Left hindlimb (tissue), 1 donor: Measurements from ENCODE around the gene SARNP.
"Not testable (repeated sequence)": the region's sequence is repeated elsewhere in the genome, so short reads cannot be mapped to it uniquely, and the experiment has no call there.

Source experiments
- DNase-seq: peaks from one replicate; pipeline ENCODE4 v3.0.0-alpha.2; 2018

SARNP gene

DNA sequence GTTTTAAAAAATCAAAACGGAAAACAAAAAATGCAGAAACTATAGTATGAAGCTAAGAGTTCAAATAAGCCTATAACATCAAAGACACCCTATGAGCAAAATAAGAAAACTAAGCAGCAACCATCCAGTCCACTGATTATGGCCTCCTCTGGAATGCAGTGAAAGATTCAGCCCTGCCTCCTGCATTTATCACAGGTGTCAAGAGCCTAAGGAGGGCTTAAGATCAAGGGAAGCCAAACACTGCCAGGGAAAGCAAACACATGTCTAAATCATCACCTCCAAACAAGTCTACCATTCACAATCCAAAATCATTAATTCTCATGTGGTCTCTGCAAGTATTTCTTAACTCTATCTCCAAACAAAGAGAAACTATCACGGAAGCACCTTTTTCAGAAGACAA is 28.4 kb downstream of the SARNP start:
- DNase-seq = no peak

DNA sequence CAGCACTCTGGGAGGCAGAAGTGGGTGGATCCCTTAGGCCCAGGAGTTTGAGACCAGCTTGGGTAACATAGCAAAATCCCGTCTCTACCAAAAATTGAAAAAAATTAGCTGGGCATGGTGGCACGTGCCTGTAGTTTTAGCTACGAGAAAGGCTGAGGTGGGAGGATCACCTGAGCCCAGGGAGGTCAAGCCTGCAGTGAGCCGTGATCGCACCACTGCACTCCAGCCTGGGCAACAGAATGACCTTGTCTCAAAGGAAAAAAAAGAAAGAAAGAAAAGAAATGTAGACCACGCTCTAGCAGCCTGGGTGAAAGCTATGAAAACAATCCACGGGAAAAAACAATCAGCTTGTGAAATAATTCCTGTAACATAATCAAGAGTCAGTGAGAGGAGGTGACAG is 29.0 kb downstream of the SARNP start:
- no peak for DNase-seq

DNA sequence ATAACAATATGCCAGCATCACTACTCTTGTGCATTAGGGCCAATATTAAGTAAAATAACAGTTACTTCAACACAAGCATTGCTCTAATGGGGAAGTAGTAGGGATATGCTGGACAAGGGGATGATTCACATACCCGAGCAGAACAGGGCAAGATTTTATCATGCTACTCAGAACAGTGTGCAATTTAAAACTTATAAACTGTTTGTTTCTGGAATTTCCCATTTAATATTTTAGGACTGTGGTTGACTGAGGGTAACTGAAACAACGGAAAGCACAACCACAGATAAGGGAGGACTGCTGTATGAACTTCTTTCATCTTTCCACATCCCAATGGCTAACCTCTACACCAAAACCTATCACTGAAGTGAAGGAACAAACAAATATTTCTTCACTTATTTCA is 36.8 kb downstream of the SARNP start:
- DNase-seq = no peak

DNA sequence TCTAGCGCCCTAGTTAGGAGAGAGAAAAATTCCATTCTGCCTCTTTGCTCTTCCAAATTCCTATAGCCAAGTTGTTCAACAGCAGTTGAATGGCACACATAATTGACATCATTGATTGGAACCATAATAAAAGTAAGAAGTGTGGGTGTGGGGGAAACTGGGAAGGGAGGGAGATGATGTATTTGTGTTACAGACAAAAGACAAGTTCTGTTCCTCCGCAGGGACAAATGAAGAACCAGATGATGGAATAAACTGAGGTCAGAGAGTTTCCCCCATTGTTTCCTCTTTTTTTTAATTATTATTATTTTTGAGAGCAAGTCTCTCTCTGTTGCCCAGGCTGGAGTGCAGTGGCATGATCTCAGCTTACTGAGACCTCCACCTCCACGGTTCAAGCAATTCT is 39.7 kb downstream of the SARNP start:
- no peak for DNase-seq

DNA sequence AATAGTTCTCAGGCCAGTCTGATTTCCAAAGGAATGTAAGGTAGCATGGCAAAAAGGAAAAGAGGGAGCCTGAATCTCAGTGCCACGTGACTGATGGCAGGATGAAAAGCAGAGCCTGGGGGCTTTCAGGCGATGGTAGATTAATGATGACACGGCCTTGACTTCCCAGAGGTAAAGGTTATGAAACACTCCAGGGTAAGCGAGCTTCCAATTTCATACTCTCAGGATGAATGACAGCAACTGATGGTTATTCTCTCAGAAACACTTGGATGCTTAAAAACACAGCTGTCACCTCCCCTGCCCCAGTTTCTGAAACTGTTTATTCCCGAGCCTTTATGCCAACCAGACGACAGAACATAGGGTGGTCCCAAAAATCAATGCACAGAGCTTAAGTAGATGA is 45.8 kb downstream of the SARNP start:
- DNase-seq = no peak

DNA sequence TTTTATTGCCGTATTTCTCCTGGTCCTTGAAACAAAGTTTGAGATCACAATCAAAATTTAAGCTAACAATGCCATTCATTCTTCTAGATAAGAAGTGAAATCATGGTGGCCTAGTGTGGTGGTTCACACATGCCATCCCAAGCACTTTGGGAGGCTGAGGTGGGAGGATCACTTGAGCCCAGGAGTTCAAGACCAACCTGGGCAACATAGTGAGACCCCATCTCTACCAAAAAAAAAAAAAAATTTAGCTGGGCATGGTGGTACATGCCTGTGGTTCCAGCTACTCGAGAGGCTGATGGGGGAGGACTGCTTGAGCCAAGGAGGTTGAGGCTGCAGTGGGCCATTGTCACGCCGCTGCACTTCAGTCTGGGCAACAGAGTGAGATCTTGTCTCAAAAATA is 50.4 kb downstream of the SARNP start:
- no peak for DNase-seq

DNA sequence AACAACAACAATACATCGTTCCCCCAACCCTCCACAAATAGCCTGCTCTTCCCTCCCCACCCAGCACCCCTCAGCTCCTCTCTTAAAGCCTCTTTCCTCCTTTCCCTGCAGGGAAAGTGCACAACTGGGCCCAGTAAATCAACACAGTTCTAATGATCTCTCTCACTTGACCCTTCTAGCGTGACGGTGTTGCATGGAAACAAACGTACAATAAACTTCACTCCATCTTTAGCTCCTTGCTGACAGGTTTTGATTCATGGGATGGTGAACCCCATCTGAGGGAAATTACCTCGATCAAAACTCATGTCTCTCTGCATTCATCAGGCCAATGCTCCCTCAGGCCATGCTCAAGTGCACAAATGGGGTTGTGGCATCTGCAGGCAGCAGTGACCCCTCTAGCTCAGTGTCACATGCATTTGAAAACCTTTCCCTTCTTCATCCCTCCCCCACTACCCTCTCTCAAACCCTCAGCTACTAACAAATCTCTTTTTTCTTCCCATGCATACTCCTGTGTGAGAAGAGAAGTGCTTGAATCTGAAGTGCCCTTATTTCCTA is 51.7 kb downstream of the SARNP start:
- no peak for DNase-seq

DNA sequence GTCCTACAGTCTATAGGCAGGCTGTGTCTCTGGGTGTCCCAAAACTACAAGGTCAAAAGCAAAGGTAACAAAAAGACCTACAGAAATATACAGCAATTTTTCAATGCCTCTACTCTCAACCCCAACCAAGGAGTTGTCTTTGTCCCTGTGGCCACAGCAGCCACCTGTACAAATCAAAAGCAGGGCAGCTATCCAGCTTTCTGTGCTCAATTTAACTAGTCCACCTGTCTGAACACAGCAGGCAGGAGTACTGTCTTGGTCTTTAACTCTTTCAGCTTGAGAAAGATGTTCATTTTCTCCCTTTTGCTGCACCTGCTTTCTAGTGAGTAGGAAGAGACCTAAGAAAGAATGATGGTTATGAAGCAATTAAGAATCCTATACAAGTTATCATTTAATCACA is 54.9 kb downstream of the SARNP start:
- no peak for DNase-seq

DNA sequence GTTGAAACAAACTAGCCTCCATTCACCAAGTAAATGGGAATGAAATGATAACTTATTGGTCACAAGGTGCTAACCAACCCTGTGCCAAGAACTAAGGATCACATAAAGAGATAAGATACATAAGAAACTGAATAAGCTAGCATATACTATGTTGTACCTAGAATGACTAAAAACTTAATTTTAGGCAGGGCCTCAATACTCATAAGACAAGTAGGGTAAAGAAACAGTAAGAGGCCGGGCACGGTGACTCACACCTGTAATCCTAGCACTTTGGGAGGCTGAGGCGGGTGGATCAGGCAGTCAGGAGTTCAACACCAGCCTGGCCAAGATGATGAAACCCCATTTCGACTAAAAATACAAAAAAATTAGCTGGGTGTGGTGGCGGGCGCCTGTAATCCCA is 56.9 kb downstream of the SARNP start:
- no peak for DNase-seq

DNA sequence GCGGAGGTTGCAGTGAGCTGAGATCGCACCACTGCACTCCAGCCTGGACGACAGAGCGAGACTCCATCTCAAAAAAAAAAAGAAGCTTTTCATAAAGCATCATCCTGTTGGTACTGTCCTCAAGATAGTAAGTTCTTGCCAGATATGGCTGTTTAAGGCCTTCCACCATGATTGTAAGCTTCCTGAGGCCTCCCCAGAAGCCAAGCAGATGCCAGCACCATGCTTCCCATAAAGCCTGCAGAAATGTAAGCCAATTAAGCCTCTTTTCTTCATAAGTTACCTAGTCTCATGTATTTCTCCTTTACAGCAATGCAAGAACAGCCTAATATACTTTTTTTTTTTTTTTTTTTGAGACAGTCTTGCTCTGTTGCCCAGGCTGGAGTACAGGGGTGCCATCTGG is 58.9 kb downstream of the SARNP start:
- DNase-seq = not testable (repeated sequence)

DNA sequence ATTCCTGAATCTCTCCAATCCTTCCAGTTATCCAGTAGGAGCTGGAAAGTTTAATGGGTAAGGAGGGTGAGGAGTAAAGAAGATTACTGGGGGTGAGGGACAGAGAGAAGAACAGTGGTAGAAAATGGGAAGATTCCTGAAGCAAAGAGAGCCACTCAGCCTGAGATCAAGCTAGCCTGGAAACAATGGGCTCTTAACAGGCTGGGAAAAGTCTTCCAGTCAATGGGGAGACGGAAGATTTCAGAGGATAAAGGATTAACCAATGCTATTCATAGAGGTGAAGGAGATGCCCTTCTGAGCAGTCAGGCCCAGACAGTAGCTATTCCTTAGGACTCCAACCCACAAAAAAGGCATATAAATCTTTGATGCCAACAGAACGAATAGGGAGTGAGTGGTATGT is 59.8 kb downstream of the SARNP start:
- no peak for DNase-seq

DNA sequence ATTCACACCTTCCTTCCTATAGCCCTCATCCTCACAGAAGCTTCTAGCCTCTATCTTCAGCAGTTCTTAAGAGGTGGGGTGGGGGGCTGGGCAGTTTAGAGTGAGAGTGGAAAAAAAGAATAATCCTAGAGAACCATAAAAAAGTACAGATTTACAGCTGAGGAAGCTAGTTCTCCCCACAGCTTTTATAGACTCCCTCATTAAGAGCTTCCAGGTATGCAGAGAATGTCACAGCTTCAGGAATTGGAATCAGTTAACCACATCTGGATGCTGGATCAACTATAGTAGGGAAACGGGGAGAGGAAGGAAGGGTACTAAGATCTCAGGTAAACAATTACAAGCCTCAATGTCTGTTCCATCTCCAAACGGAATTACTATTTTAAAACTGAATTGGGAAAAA is 62.3 kb downstream of the SARNP start:
- DNase-seq = no peak

DNA sequence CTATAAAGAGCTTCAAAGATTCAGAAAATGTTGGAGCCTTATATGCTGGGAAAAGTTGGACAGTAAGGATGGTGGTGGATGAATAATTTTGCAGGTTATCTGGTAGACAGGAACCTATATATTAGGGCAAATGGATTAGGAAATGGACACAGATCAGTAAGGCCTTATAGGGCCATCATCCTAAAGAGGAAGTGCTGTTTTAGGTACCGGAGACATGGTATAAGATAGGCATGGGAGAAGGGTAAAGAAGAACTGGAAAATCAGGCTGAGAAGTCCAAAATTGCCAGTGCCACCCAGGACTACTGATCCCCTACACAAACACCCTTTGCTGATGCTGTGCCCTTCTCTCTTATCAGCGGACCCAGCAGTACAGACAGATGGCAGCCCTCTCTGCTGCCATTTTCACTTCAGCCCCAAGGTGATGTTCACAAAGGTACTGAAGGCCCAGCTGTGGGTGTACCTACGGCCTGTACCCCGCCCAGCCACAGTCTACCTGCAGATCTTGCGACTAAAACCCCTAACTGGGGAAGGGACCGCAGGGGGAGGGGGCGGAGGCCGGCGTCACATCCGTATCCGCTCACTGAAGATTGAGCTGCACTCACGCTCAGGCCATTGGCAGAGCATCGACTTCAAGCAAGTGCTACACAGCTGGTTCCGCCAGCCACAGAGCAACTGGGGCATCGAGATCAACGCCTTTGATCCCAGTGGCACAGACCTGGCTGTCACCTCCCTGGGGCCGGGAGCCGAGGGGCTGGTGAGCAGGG is 69.1 kb downstream of the SARNP start:
- no peak for DNase-seq

DNA sequence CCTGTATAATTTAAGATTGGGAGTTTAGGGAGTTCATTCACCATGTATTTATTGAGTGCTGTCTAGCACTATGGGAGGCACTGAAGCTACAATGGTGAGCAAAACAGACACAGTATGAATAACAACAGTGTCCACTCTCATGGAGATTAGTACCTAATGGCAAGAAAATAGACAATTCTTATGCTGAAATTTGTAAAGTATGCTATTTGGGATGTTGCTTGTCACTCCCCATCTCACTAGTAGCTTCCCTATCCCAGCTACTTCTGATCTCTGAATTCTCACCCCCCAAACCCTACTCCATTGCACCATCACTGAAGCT is 70.7 kb downstream of the SARNP start:
- no peak for DNase-seq

DNA sequence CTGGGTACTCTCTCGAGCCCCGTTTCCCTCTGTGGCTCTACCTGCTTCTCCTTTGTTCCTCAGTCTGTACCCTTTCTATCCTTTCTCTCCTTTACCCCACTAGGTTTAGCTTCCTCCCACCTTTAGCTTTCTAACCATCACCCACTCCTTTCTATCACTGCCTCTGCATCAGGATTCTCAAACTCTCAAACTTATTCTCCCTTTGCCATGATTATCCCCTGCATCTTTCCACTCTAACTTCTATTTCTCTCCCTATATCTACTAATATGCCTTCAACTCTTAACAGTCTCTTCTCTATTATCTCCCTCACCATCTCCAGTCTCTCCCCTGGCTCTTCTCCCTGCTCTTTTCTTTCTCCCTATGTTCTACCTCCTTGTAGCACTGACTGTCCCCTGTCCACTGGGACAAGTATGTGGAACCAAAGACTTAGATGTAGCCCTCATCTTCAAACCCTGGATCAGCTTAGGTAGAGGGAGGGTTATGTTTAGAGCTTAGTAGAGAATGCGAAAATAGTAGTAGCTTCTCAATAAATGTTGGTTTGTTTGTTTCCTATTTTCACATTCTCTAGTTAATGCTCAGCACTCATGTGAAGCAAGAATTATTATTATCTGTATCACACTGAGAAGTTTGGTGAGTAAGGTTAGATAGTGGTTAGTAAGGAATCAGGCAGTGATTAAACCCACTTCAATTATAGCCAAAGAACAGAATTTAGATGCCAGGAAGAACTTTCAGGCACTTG is 71.2 kb downstream of the SARNP start:
- no peak for DNase-seq

DNA sequence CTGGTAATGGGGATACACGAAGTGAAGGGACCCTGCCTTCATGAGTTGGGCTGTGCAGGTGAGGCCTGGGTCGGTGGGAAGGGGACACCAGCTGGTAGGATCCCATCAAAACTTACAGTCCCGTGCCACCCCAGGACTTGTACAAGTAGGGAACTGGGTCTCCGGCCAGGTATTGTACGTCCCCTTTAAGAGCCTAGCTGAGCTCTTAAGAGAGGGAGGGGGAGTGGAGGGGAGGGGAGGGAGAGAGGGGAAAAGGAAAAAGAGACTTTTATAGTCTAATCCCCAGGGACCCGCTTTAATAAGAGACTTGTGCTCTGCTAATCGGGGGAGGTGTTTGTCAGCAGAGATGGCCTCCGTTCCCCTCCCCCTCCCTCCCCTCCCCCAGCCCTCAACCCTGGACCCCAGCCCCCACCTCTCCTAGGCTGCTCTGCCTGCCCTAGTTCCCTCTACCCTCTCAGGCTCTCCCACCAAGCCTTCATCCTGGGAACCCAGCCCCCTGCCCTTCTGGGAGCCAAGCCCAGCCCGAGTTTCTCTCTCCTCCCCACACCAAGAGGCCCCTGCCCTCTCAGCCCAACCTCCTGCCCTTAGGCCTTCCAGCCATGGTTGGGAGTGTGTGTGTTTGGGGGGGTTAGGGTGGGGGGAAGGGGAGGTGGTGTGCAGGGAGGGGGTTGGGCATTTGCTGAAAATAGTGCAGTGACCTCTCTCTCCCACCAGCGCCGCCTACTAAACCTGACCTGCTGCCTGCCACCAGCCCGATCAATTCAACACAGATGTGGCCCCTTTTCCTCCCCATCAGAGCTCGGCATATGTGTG is 72.0 kb downstream of the SARNP start:
- peak; percentile 68 for DNase-seq

DNA sequence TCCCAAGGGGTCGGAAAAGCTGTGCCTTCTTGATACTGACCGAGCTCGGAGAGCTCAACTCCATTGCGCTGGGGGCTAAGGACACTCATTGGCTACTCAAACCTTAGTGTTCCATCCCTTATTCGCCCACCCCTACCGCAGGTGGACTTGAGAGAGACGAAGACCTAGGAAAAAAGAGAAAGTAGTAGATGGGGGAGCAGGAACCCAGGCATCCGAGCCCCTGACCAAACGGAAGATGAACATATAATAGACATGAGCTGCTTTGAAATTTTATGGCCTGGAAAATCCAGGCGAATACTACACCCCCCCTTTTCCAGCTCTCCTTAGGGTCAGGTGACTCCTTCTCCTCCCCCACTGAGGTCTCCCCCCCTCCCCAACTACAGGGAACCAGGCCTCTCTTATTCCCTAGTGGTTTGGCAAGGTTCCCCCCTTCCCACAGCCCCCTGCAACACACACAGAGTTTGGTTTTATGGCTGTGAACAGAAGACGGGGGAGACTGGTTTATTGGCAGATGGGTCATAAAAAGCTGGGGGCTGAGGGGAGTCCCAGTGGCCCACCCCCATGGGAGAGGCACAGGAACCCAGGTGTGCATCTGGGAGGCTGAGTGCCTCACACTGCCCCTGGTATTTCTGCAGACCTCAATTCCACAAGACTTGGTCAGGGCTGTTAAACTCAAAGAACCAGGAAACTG is 73.0 kb downstream of the SARNP start:
- DNase-seq = no peak

DNA sequence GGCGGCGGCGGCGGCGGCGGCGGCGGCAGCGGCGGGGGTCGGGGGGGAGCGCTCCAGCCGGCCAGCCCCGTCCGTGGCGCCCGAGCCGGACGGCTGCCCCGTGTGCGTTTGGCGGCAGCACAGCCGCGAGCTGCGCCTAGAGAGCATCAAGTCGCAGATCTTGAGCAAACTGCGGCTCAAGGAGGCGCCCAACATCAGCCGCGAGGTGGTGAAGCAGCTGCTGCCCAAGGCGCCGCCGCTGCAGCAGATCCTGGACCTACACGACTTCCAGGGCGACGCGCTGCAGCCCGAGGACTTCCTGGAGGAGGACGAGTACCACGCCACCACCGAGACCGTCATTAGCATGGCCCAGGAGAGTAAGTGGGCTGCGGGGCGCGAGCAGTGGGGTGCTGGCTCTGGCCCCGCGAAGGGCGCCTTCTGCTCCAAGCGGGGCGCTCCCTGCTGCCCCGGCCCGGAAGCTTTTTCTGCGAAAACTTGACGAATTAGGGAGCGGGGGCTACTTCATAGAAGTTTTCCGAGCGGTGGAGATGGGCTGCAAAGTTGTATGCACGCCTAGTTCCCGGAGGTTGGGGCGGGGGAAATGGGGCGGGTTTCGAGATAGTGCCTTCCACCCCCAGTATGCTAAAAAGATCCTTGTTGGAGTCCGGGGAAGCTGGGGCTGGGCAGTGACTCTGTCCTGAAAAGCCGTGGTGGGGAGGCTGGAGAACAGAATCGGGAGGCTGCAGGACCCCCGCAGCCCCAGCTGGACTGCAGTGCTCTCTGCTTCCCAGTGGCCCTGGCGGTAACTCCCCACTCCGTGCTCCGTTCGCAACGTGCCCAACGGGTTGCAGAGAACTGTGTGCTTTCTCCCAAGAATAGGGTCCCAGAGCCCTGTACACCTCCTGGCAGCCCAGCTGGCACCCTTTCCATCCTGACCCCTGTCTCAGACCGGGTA is 73.9 kb downstream of the SARNP start:
- DNase-seq = peak; percentile 62

DNA sequence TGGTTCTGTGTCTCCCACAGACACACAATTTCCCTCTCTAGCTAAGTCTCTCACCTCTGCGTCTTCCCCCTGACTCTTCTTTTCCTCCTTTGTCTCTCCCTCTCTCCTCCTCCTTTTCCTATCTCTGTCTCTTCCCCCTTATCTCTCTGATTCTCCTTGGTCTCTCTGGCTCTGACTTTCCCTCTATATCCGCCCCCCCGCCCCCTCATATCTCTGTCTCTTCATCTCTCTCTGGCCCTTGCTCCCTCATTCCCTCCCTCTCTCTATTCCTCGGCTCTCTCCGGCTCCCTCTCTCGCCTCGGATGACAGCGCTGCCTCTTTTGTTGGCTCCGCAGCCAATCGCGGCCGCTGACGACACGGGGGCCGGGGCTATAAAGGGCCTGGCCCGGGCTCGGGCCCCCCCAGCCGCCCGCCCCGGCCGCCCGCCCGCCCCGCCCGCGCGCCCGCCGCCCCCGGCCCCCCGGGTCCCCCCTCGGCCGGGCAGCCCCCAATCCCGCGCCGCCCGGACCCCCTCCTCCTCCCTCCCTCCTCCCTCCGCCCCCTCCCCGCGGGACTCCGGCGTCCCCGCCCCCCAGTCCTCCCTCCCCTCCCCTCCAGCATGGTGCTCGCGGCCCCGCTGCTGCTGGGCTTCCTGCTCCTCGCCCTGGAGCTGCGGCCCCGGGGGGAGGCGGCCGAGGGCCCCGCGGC is 74.7 kb downstream of the SARNP start, which contains the start of gene GDF11:
GDF11 (plus strand) TSS at position 404 of the 687 bp plus-strand sequence; CDS start at position 599, 195 bp downstream.
- DNase-seq = peak; percentile 91

DNA sequence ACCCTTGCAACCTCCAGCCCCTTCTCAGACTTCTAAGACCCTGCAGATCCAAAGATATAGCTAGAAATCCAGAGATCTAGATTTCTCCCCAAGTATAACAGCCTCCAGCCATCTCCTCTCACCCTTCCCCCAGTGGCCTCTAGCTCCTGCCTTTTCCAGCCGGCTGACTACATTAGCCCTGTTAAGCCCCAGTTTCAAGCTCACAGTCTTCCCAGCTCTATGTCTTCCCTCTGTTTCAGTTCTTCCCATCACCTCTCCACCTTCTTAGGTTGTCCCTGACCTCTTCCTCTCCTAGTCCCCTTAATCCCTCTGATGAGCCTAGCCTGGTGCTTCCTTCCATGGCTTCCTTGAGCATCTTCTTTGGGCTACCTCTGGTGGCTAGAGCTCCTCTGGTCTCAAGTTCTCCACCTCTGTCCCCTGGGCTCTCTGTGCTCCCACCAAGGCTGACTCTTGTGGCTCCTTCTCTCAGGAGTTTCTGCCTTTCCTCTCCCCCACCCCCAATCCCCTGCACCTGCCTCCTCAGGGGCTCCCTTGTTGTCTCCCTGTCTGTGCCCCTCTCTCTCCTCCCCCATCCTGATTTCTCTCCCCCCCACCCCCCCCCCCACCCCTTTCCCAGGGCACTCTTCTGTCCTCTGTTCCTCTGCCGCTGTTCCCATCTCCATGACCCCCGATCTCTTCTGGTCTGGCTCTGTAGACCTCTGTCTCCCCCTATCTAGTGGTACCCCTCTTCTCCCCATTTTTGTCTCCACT is 75.4 kb downstream of the SARNP start:
- DNase-seq = no peak
